IMR-90 (cell line): ENCODE data around the gene ROBO4. TPM values are rescaled to one million over a fixed set of nuclear protein-coding genes. Genes with fewer than 3 reads are reported as not detected.

Source experiments
- ATAC-seq: fragments of 200-7000 bp; cut with Tn5 transposase; 2 replicates; pipeline ENCODE4 v1.9.1; 2020; ENCODE audit warnings: low read depth, mild to moderate bottlenecking, moderate library complexity
- BruUV-seq: library from RNA; stranded (reverse); fragments of 400-500 nt; replicated peaks from 2 replicates; lab custom pipeline; 2021; lab: Mats Ljungman, UMichigan
- CTCF ChIA-PET: fragments of 300-600 bp; formaldehyde crosslinking; extraction: SDS; loops from one replicate; lab custom pipeline; 2021; ENCODE audit warnings: antibody characterized with exemption; lab: Yijun Ruan, JAX
- POLR2A ChIA-PET: fragments of 300-600 bp; sonication (Branson Sonifier 250); formaldehyde crosslinking; loops from one replicate; lab custom pipeline; 2022; ENCODE audit warnings: antibody characterized with exemption; ENCODE audit not compliant: unreplicated experiment; lab: Charles Lee
- DNase-seq: peaks from one replicate; pipeline ENCODE4 v3.0.0; 2013
- H2AFZ ChIP-seq: replicated peaks from 2 replicates; pipeline ENCODE3; 2013; ENCODE audit warnings: low read length, mild to moderate bottlenecking; ENCODE audit not compliant: poor library complexity
- H2AK5ac ChIP-seq: 2 replicates; pipeline ENCODE4 v1.6.1; 2013; ENCODE audit warnings: low read depth, low read length, inconsistent platforms
- H2AK9ac ChIP-seq: replicated peaks from 2 replicates; pipeline ENCODE3; 2013; ENCODE audit warnings: mild to moderate bottlenecking, low read depth, low read length, moderate library complexity; ENCODE audit not compliant: poor library complexity
- H2BK120ac ChIP-seq: 2 replicates; pipeline ENCODE4 v1.6.1; 2013; ENCODE audit warnings: low read depth, low read length, inconsistent platforms
- H2BK15ac ChIP-seq: 3 replicates; pipeline ENCODE4 v1.6.1; 2013; ENCODE audit warnings: low read depth, low read length, inconsistent platforms
- H2BK20ac ChIP-seq: 2 replicates; pipeline ENCODE4 v1.6.1; 2013; ENCODE audit warnings: low read depth, mild to moderate bottlenecking, inconsistent platforms, low read length, moderate library complexity
- H2BK5ac ChIP-seq: 2 replicates; pipeline ENCODE4 v1.6.1; 2013; ENCODE audit warnings: mild to moderate bottlenecking, low read depth, low read length, inconsistent platforms; ENCODE audit not compliant: poor library complexity, severe bottlenecking
- H3K14ac ChIP-seq: replicated peaks from 2 replicates; pipeline ENCODE4 v1.6.1; 2013; ENCODE audit warnings: low read depth, low read length, inconsistent platforms
- H3K18ac ChIP-seq: 2 replicates; pipeline ENCODE4 v1.6.1; 2013; ENCODE audit warnings: low read depth, low read length, control low read depth
- H3K23ac ChIP-seq: 2 replicates; pipeline ENCODE4 v1.6.1; 2013; ENCODE audit warnings: low read depth, low read length, inconsistent platforms
- H3K27ac ChIP-seq: 2 replicates; pipeline ENCODE4 v1.5.1; 2013; ENCODE audit warnings: mild to moderate bottlenecking, control low read depth, low read length; ENCODE audit not compliant: insufficient read depth
- H3K27me3 ChIP-seq: 2 replicates; pipeline ENCODE4 v1.6.1; 2013; ENCODE audit warnings: low read length; ENCODE audit not compliant: control insufficient read depth, insufficient read depth
- H3K36me3 ChIP-seq: 2 replicates; pipeline ENCODE4 v1.6.1; 2013; ENCODE audit warnings: low read length, mixed read lengths; ENCODE audit not compliant: control insufficient read depth, insufficient read depth
- H3K4ac ChIP-seq: 2 replicates; pipeline ENCODE4 v1.6.1; 2013; ENCODE audit warnings: low read depth, low read length, inconsistent platforms
- H3K4me1 ChIP-seq: 2 replicates; pipeline ENCODE4 v1.6.1; 2013; ENCODE audit warnings: low read length, mixed read lengths; ENCODE audit not compliant: control insufficient read depth, insufficient read depth
- H3K4me2 ChIP-seq: 2 replicates; pipeline ENCODE4 v1.6.1; 2013; ENCODE audit warnings: low read depth, mild to moderate bottlenecking, control low read depth, low read length, moderate library complexity
- H3K4me3 ChIP-seq: 2 replicates; pipeline ENCODE4 v1.5.1; 2013; ENCODE audit warnings: low read depth, mild to moderate bottlenecking, control low read depth, low read length, moderate library complexity; ENCODE audit not compliant: insufficient read depth
- H3K56ac ChIP-seq: 2 replicates; pipeline ENCODE4 v1.6.1; 2013; ENCODE audit warnings: low read length, inconsistent platforms; ENCODE audit not compliant: insufficient read depth; ENCODE audit errors: extremely low read depth
- H3K79me1 ChIP-seq, 2 experiments: 2 replicates each; pipeline ENCODE4 v1.6.1; 2013; ENCODE audit warnings: low read length in 2 of 2, inconsistent platforms in 1 of 2, low read depth in 1 of 2
- H3K9ac ChIP-seq: 2 replicates; pipeline ENCODE4 v1.6.1; 2013; ENCODE audit warnings: low read depth, low read length, control low read depth
- H3K9me1 ChIP-seq: 2 replicates; pipeline ENCODE4 v1.6.1; 2013; ENCODE audit warnings: low read length, inconsistent platforms; ENCODE audit not compliant: insufficient read depth
- H3K9me3 ChIP-seq: 2 replicates; pipeline ENCODE4 v1.6.1; 2013; ENCODE audit warnings: low read length; ENCODE audit not compliant: control insufficient read depth, insufficient read depth
- H4K20me1 ChIP-seq: 2 replicates; pipeline ENCODE4 v1.6.1; 2013; ENCODE audit warnings: low read length, inconsistent platforms; ENCODE audit not compliant: insufficient read depth
- H4K5ac ChIP-seq: 2 replicates; pipeline ENCODE4 v1.6.1; 2013; ENCODE audit warnings: mild to moderate bottlenecking, low read depth, low read length, control low read depth
- H4K8ac ChIP-seq, 2 experiments: 2 replicates each; pipeline ENCODE4 v1.6.1; 2013; ENCODE audit warnings: low read depth in 2 of 2, low read length in 2 of 2, control low read depth in 1 of 2, inconsistent platforms in 1 of 2
- H4K91ac ChIP-seq: 2 replicates; pipeline ENCODE4 v1.6.1; 2013; ENCODE audit warnings: low read depth, low read length, inconsistent platforms; ENCODE audit not compliant: insufficient read depth
- BHLHE40 ChIP-seq: fragments of 150-350 bp; IDR thresholded peaks from 2 replicates; pipeline ENCODE4 v1.6.1; 2016; ENCODE audit warnings: mild to moderate bottlenecking, low read depth, low read length
- CEBPB ChIP-seq: IDR thresholded peaks from 2 replicates; pipeline ENCODE4 v1.6.1; 2012; ENCODE audit warnings: low read depth, low read length, improper control_type of control experiment
- CHD1 ChIP-seq: IDR thresholded peaks from 2 replicates; pipeline ENCODE4 v1.6.1; 2012; ENCODE audit warnings: low read depth, low read length, improper control_type of control experiment
- FOS ChIP-seq: fragments of 150-350 bp; IDR thresholded peaks from 2 replicates; pipeline ENCODE4 v1.6.1; 2016; ENCODE audit warnings: low read depth, low read length
- MAFK ChIP-seq: IDR thresholded peaks from 2 replicates; pipeline ENCODE4 v1.6.1; 2012; ENCODE audit warnings: low read depth, low read length, improper control_type of control experiment
- MAZ ChIP-seq: IDR thresholded peaks from 2 replicates; pipeline ENCODE4 v1.6.1; 2012; ENCODE audit warnings: low read depth, mild to moderate bottlenecking, low read length, improper control_type of control experiment, moderate library complexity, borderline replicate concordance
- MXI1 ChIP-seq: IDR thresholded peaks from 2 replicates; pipeline ENCODE4 v1.6.1; 2012; ENCODE audit warnings: low read depth, mild to moderate bottlenecking, low read length, moderate library complexity, borderline replicate concordance
- NFE2L2 ChIP-seq: fragments of 150-350 bp; IDR thresholded peaks from 2 replicates; pipeline ENCODE4 v1.6.1; 2016; ENCODE audit warnings: low read depth, mild to moderate bottlenecking, low read length
- POLR2A ChIP-seq: IDR thresholded peaks from 2 replicates; pipeline ENCODE4 v1.6.1; 2012; ENCODE audit warnings: mild to moderate bottlenecking, low read depth, low read length
- RAD21 ChIP-seq: IDR thresholded peaks from 2 replicates; pipeline ENCODE4 v1.6.1; 2012; ENCODE audit warnings: low read length, improper control_type of control experiment
- RCOR1 ChIP-seq: IDR thresholded peaks from 2 replicates; pipeline ENCODE4 v1.6.1; 2012; ENCODE audit warnings: mild to moderate bottlenecking, low read length, improper control_type of control experiment; ENCODE audit not compliant: insufficient replicate concordance
- RFX5 ChIP-seq: IDR thresholded peaks from 2 replicates; pipeline ENCODE4 v1.8.0; 2012; ENCODE audit warnings: low read depth, mild to moderate bottlenecking, low read length, moderate library complexity
- SMC3 ChIP-seq: fragments of 150-350 bp; IDR thresholded peaks from 2 replicates; pipeline ENCODE4 v1.6.1; 2016; ENCODE audit warnings: low read depth, mild to moderate bottlenecking, antibody characterized with exemption, low read length, moderate library complexity
- dilution Hi-C: fragments of 300-500 bp; cut with HindIII; formaldehyde crosslinking; loops from one replicate; pipeline ENCODE4 v1.14.3; 2018; ENCODE audit warnings: low sequenced_read_pairs; ENCODE audit not compliant: unreplicated experiment
- in situ Hi-C: fragments of 300-500 bp; cut with MboI; formaldehyde crosslinking; loops from 3 replicates; pipeline ENCODE4 v1.14.3; 2019; ENCODE audit warnings: low sequenced_read_pairs, inconsistent platforms, mixed read lengths
- intact Hi-C: fragments of 100-400 bp; cut with micrococcal nuclease; formaldehyde crosslinking; loops from 2 replicates; pipeline ENCODE4 v1.10.0; 2022
- polyA plus RNA-seq, 3 experiments: library from polyadenylated mRNA; depleted of rRNA; stranded (reverse); fragments of >200 nt; gene quantifications; 2 replicates each; pipeline ENCODE4 v1.2.3, GENCODE V29; 2012; ENCODE audit warnings: low replicate concordance in 1 of 3
- total RNA-seq: library from RNA; depleted of rRNA; stranded (reverse); fragments of >200 nt; gene quantifications from 2 replicates; pipeline ENCODE4 v1.2.3, GENCODE V29; 2012
- TF ChIP-seq, protein P1 (sequence below): conservative IDR thresholded peaks from 2 replicates; pipeline ENCODE4 v1.5.1; 2012; ENCODE audit warnings: mild to moderate bottlenecking, low read depth, low read length, improper control_type of control experiment
- TF ChIP-seq, protein P2 (sequence below): fragments of 150-350 bp; IDR thresholded peaks from 2 replicates; pipeline ENCODE4 v1.6.1; 2017; ENCODE audit warnings: mild to moderate bottlenecking, antibody characterized with exemption, low read length, low read depth
- TF ChIP-seq, protein P3 (sequence below): fragments of 150-350 bp; IDR thresholded peaks from 2 replicates; pipeline ENCODE4 v1.6.1; 2016; ENCODE audit warnings: low read depth, mild to moderate bottlenecking, low read length, moderate library complexity, borderline replicate concordance

The ROBO4 gene
- total and polyA plus RNA-seq, 2 of the 4 experiments (the other 2 are of a cell fraction) = 0.72 to 0.82 TPM

DNA sequence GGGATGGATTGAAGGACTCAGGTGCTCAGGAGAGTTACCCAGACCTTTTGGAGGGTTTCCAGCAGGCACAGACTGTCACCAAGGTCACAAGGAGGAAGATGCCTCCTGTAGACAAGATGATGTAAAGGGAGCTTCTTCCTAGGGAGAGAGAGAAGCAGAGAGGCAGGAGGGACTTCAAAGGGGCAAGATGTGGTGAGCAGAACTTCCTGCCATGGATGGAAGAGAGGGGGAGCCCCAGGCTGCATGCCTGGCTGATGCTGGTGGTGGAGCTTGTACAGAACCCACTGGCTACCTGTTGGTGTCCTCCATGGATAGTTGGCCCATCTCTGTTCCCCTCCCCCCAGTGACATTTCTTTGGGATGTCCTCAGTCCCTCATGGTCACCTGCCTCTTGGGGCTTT is 25.6 kb upstream of the ROBO4 start:
- no peak overlapping the region for H3K4ac ChIP-seq
- H3K27me3 ChIP-seq = no peaks in the 10 kb centered on the region
- no peak overlapping the region for H3K27ac ChIP-seq
- no TSS peak for BruUV-seq
- ChIA-PET POLR2A (no interaction called here), CTCF (no interaction called here)
- H2AK9ac ChIP-seq = no peak overlapping the region
- H3K23ac ChIP-seq = no peak overlapping the region
- no peaks in the 10 kb centered on the region for H3K79me1 ChIP-seq
- DNase-seq (no peak), ATAC-seq (no peak)
- no peak overlapping the region for H2AK5ac ChIP-seq
- H3K14ac ChIP-seq = no peak overlapping the region
- 0 out of 2 replicates have a peak, but pooled peaks cover 2% of the 10 kb centered on the region for H3K4me1 ChIP-seq
- intact Hi-C loops = no loop called here
- H3K9me1 ChIP-seq = 0 out of 2 replicates have a peak, but pooled peaks cover 4% of the 10 kb centered on the region
- H2BK120ac ChIP-seq = no peak overlapping the region
- H3K9me3 ChIP-seq = no peaks in the 10 kb centered on the region
- H4K8ac ChIP-seq = no peak overlapping the region
- TF ChIP-seq SMC3 (no peak), NFE2L2 (no peak), MXI1 (no peak), RAD21 (no peak), CHD1 (no peak), CEBPB (no peak), MAFK (no peak), BHLHE40 (no peak), MAZ (no peak), RFX5 (no peak), FOS (no peak), POLR2A (no peak), RCOR1 (no peak)
- TF ChIP-seq, protein P1, sequence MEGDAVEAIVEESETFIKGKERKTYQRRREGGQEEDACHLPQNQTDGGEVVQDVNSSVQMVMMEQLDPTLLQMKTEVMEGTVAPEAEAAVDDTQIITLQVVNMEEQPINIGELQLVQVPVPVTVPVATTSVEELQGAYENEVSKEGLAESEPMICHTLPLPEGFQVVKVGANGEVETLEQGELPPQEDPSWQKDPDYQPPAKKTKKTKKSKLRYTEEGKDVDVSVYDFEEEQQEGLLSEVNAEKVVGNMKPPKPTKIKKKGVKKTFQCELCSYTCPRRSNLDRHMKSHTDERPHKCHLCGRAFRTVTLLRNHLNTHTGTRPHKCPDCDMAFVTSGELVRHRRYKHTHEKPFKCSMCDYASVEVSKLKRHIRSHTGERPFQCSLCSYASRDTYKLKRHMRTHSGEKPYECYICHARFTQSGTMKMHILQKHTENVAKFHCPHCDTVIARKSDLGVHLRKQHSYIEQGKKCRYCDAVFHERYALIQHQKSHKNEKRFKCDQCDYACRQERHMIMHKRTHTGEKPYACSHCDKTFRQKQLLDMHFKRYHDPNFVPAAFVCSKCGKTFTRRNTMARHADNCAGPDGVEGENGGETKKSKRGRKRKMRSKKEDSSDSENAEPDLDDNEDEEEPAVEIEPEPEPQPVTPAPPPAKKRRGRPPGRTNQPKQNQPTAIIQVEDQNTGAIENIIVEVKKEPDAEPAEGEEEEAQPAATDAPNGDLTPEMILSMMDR = no peak
- TF ChIP-seq, protein P2, sequence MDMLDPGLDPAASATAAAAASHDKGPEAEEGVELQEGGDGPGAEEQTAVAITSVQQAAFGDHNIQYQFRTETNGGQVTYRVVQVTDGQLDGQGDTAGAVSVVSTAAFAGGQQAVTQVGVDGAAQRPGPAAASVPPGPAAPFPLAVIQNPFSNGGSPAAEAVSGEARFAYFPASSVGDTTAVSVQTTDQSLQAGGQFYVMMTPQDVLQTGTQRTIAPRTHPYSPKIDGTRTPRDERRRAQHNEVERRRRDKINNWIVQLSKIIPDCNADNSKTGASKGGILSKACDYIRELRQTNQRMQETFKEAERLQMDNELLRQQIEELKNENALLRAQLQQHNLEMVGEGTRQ = no peak
- TF ChIP-seq, protein P3, sequence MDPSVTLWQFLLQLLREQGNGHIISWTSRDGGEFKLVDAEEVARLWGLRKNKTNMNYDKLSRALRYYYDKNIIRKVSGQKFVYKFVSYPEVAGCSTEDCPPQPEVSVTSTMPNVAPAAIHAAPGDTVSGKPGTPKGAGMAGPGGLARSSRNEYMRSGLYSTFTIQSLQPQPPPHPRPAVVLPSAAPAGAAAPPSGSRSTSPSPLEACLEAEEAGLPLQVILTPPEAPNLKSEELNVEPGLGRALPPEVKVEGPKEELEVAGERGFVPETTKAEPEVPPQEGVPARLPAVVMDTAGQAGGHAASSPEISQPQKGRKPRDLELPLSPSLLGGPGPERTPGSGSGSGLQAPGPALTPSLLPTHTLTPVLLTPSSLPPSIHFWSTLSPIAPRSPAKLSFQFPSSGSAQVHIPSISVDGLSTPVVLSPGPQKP = no peak
- dilution Hi-C loops = no loop called here
- H2BK15ac ChIP-seq = no peak overlapping the region
- no peaks in the 10 kb centered on the region for H3K36me3 ChIP-seq
- H3K4me2 ChIP-seq = no peak overlapping the region
- no peak overlapping the region for H4K5ac ChIP-seq
- H3K56ac ChIP-seq = no peak overlapping the region
- in situ Hi-C loops = no loop called here
- no peak overlapping the region for H2BK20ac ChIP-seq
- no peaks in the 10 kb centered on the region for H4K20me1 ChIP-seq
- H4K91ac ChIP-seq = no peak overlapping the region
- no peak overlapping the region for H3K9ac ChIP-seq
- H3K18ac ChIP-seq = no peak overlapping the region
- H2BK5ac ChIP-seq = no peak overlapping the region
- H3K4me3 ChIP-seq = no peak overlapping the region
- no peak overlapping the region for H2AFZ ChIP-seq
